Hematopoietic multipotent progenitor cell treated with erythropoietin and hydrocortisone succinate and interleukin-3 and kit ligand, for 15 days (in vitro differentiated cells): ENCODE data around the gene RBMS3.

Experiments used
- DNase-seq: peaks from one replicate; pipeline ENCODE4 v3.0.0-alpha.2; 2015; ENCODE audit warnings: low spot score

RBMS3 gene

GRCh38 chr3:29890801-29891200 is 609.9 kb downstream of the RBMS3 start:
- no peak for DNase-seq

GRCh38 chr3:29892976-29893554 is 612.2 kb downstream of the RBMS3 start:
- DNase-seq = no peak

- no peak for DNase-seq
Measured at GRCh38 chr3:29896856-29897255, 616.0 kb downstream of the RBMS3 start.

- no peak for DNase-seq
Measured at GRCh38 chr3:29898171-29898965, 617.5 kb downstream of the RBMS3 start.

- no peak for DNase-seq
Measured at GRCh38 chr3:29899021-29899420, 618.1 kb downstream of the RBMS3 start.

GRCh38 chr3:29901097-29901496 is 620.2 kb downstream of the RBMS3 start:
- no peak for DNase-seq

- no peak for DNase-seq
Measured at GRCh38 chr3:29903600-29903999, 622.7 kb downstream of the RBMS3 start.

GRCh38 chr3:29906906-29907305 is 626.0 kb downstream of the RBMS3 start:
- DNase-seq = no peak

GRCh38 chr3:29912600-29913288 is 631.9 kb downstream of the RBMS3 start:
- no peak for DNase-seq

GRCh38 chr3:29914861-29915524 is 634.1 kb downstream of the RBMS3 start:
- no peak for DNase-seq

- DNase-seq = no peak
Measured at GRCh38 chr3:29919571-29919970, 638.7 kb downstream of the RBMS3 start.

GRCh38 chr3:29922992-29923746 is 642.3 kb downstream of the RBMS3 start:
- DNase-seq = no peak

GRCh38 chr3:29924783-29925561 is 644.1 kb downstream of the RBMS3 start:
- DNase-seq = no peak

- DNase-seq = no peak
Measured at GRCh38 chr3:29926378-29926777, 645.5 kb downstream of the RBMS3 start.

GRCh38 chr3:29932696-29933325 is 651.9 kb downstream of the RBMS3 start:
- no peak for DNase-seq

- no peak for DNase-seq
Measured at GRCh38 chr3:29933802-29934490, 653.1 kb downstream of the RBMS3 start.

- DNase-seq = no peak
Measured at GRCh38 chr3:29934751-29935150, 653.9 kb downstream of the RBMS3 start.

GRCh38 chr3:29936054-29936453 is 655.2 kb downstream of the RBMS3 start:
- DNase-seq = no peak

GRCh38 chr3:29936766-29937165 is 655.9 kb downstream of the RBMS3 start:
- DNase-seq = no peak

GRCh38 chr3:29937185-29937584 is 656.3 kb downstream of the RBMS3 start:
- no peak for DNase-seq
